22Rv1 (cell line): Measurements from ENCODE around the gene OAT.

Experiments
- H3K27ac ChIP-seq: fragments of 450-650 bp; 2 replicates; pipeline ENCODE4 v1.5.1; 2017
- CTCF ChIP-seq: fragments of 450-650 bp; IDR thresholded peaks from 2 replicates; pipeline ENCODE4 v1.5.1; 2017; ENCODE audit warnings: mild to moderate bottlenecking
- ZFX ChIP-seq: fragments of 450-650 bp; IDR thresholded peaks from 2 replicates; pipeline ENCODE4 v1.6.1; 2017; ENCODE audit warnings: antibody characterized with exemption, borderline replicate concordance

Gene OAT

GRCh38 chr10:124418726-124419501 is at the start of gene OAT:
Gene OAT (minus strand): TSS chr10:124418923. CDS start chr10:124412171, 6,752 bp downstream.
- TF ChIP-seq ZFX: no peak
- peak; percentile 56 for TF ChIP-seq CTCF
- peak within 1 kb of the TSS; percentile 59 for H3K27ac ChIP-seq

- H3K27ac ChIP-seq: no peak overlapping the region
Observed at GRCh38 chr10:124467165-124467564, 48.4 kb upstream of the OAT start.

GRCh38 chr10:124465777-124466488 is 47.2 kb upstream of the OAT start:
- no peak for TF ChIP-seq ZFX
- no peak for TF ChIP-seq CTCF
- H3K27ac ChIP-seq: no peak overlapping the region

More at GRCh38 chr10:124467165-124467564, 48.4 kb upstream of the OAT start:
- TF ChIP-seq ZFX (no peak), CTCF (no peak)

- TF ChIP-seq ZFX (no peak), CTCF (no peak)
- no peak overlapping the region for H3K27ac ChIP-seq
Observed at GRCh38 chr10:124465003-124465776, 46.5 kb upstream of the OAT start.

- no peak for TF ChIP-seq ZFX
- no peak for TF ChIP-seq CTCF
- H3K27ac ChIP-seq: no peak overlapping the region
Observed at GRCh38 chr10:124464028-124464965, 45.6 kb upstream of the OAT start.

- H3K27ac ChIP-seq: no peak overlapping the region; the same call in 1 of the 2 replicates
- TF ChIP-seq CTCF: no peak
- no peak for TF ChIP-seq ZFX
Observed at GRCh38 chr10:124462348-124462695, 43.6 kb upstream of the OAT start.
